ENCODE results near the gene CCDC82. TPM values are rescaled to one million over a fixed set of nuclear protein-coding genes. Genes with fewer than 3 reads are reported as not detected.

CCDC82 gene
- total RNA-seq, 3 donors from 2014 or later: 16.5 to 26.0 (median 22.2) TPM

DNA sequence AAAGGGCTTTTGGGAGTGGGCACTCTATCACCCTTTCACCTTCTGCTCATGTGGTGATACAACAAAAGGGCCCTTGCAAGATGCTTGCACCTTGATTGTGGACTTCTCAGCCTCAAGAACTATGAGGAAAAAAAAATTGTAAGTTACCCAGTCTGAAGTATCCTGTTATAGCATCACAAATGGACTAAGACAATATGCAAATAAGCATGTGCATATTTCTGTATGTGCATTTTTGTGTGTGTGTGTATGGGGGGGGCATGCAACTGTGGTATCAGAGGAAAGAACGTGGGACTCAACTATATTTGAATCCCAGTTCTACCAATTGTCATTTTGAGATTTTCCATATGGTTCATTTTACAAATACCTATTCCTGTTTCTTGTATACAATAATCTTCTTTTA, 11.0 kb upstream of the CCDC82 start:
- no peaks in the 10 kb centered on the region for H3K9me3 ChIP-seq
- no peaks in the 10 kb centered on the region for H3K4me1 ChIP-seq (ENCODE audit: low read depth)
- TF ChIP-seq, protein P1, sequence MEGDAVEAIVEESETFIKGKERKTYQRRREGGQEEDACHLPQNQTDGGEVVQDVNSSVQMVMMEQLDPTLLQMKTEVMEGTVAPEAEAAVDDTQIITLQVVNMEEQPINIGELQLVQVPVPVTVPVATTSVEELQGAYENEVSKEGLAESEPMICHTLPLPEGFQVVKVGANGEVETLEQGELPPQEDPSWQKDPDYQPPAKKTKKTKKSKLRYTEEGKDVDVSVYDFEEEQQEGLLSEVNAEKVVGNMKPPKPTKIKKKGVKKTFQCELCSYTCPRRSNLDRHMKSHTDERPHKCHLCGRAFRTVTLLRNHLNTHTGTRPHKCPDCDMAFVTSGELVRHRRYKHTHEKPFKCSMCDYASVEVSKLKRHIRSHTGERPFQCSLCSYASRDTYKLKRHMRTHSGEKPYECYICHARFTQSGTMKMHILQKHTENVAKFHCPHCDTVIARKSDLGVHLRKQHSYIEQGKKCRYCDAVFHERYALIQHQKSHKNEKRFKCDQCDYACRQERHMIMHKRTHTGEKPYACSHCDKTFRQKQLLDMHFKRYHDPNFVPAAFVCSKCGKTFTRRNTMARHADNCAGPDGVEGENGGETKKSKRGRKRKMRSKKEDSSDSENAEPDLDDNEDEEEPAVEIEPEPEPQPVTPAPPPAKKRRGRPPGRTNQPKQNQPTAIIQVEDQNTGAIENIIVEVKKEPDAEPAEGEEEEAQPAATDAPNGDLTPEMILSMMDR (IDR thresholded peaks at IDR 0.05): no peak
- H3K4me3 ChIP-seq: no peak overlapping the region
- no peak for ATAC-seq
- no peaks in the 10 kb centered on the region for H3K36me3 ChIP-seq (ENCODE audit: low read depth)
- no peak for DNase-seq
- intact Hi-C loops (cut with DNase I, micrococcal nuclease): no loop called here

DNA sequence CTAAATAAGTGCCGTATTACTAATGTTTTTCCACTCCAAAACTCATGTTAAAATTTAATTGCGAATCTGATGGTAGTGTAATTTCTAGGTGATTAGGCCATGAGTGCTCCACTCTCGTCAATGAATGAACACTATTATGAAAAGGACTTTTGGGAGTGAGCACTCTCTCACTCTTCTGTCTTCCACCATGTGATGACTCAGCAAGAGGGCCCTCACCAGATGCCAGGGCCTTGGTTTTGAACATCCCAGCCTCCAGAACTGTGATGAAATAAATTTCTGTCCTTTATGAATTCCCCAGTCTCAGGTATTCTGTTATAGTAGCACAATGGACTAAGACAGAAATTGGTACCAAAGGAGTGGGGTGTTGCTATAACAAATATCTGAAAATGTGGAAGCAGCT, 8.2 kb upstream of the CCDC82 start:
- TF ChIP-seq, protein P1 (IDR thresholded peaks at IDR 0.05): no peak
- intact Hi-C loops (cut with DNase I, micrococcal nuclease): no loop called here
- H3K36me3 ChIP-seq (ENCODE audit: low read depth): no peaks in the 10 kb centered on the region
- H3K9me3 ChIP-seq: no peaks in the 10 kb centered on the region
- H3K4me1 ChIP-seq (ENCODE audit: low read depth): no peaks in the 10 kb centered on the region
- no peak overlapping the region for H3K4me3 ChIP-seq
- ATAC-seq (no peak), DNase-seq (no peak)

DNA sequence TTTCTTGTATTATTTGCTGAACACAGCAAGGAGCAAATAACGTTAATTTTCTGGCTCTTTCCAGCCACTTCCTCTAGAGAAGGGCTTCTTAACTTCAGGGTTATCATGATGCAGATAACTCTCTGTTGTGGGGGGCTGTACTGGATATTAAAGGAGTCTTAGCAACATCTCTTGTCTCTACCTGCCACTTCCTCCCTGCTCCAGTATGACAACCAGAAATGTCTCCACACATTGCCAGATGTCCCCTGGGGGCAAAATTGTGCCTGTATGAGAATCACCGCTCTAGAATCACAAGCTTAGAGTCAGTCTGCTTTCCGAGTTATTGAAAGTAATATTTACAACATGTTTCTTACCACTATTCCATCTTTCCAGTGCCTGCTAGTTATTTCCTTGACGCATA, 6.9 kb upstream of the CCDC82 start:
- no peak for DNase-seq
- no peaks in the 10 kb centered on the region for H3K4me1 ChIP-seq (ENCODE audit: low read depth)
- no peak overlapping the region for H3K4me3 ChIP-seq
- no peaks in the 10 kb centered on the region for H3K36me3 ChIP-seq (ENCODE audit: low read depth)
- TF ChIP-seq, protein P1 (IDR thresholded peaks at IDR 0.05): no peak
- no peak for ATAC-seq
- intact Hi-C loops (cut with DNase I, micrococcal nuclease): no loop called here
- no peaks in the 10 kb centered on the region for H3K9me3 ChIP-seq

DNA sequence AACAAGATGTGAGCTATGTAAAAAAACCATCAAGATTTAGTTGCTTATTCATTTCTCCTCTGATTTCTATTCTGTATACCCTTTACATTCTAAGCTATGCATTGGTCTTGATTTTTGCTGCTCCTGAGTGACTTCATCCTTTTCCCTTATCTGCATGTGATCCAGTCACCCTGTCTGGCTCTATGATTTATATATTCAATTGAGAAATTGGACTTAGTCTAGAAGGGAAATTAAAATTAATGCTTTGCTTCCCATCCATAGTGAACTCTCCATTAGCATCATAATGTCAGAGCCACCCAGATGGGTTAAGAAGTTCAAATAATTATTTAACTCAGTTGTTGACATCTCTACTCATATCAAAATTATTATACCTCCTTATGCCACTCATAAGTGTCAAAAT, 5.1 kb upstream of the CCDC82 start:
- no peaks in the 10 kb centered on the region for H3K9me3 ChIP-seq
- H3K4me3 ChIP-seq: no peak overlapping the region
- no peaks in the 10 kb centered on the region for H3K36me3 ChIP-seq (ENCODE audit: low read depth)
- ATAC-seq (no peak), DNase-seq (no peak)
- H3K4me1 ChIP-seq (ENCODE audit: low read depth): no peaks in the 10 kb centered on the region
- TF ChIP-seq, protein P1 (IDR thresholded peaks at IDR 0.05): no peak
- intact Hi-C loops (cut with DNase I, micrococcal nuclease): no loop called here

DNA sequence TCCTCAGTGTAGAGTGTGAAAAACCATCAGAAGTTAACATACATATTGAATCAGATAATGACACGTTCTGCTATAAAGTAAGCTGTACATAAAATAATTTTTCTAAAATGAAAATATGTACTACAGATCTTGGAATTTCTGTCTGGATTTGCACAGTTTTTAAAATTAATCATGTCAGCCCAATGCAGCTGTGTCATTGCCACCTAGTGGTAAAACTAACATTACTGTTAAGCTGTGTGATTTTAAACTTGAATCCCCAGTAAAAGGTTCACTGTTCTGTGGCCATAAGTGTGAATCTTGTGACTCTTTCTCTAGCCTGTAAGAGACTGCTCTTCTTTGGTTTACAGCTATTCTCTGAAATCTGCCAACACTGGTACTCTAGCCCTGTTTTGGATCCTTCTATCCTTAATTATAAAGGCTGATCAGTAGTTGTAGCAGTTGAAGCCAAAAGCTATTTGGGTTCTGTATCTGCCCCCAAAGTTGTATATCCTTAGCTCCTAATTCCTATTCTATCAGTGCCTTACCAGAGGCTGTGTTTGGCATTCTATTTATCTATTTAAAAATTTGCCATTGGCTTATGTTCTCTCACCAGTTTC, 4.1 kb upstream of the CCDC82 start:
- DNase-seq: no peak
- no peak for ATAC-seq
- peaks cover 2% of the 10 kb centered on the region for H3K4me1 ChIP-seq (ENCODE audit: low read depth)
- H3K9me3 ChIP-seq: no peaks in the 10 kb centered on the region
- intact Hi-C loops (cut with DNase I, micrococcal nuclease): no loop called here
- H3K4me3 ChIP-seq: no peak overlapping the region
- H3K36me3 ChIP-seq (ENCODE audit: low read depth): no peaks in the 10 kb centered on the region
- TF ChIP-seq, protein P1 (IDR thresholded peaks at IDR 0.05): no peak
